Measurements from ENCODE around the gene AIMP1. TPM values are rescaled to one million over a fixed set of nuclear protein-coding genes. Genes with fewer than 3 reads are reported as not detected.
A peak's percentile ranks its signal among the peaks of the same experiment; 100 is the strongest.

Gene AIMP1
- total and polyA plus RNA-seq, 8 donors, result 12.1 to 26.4 (median 19.9) TPM

DNA sequence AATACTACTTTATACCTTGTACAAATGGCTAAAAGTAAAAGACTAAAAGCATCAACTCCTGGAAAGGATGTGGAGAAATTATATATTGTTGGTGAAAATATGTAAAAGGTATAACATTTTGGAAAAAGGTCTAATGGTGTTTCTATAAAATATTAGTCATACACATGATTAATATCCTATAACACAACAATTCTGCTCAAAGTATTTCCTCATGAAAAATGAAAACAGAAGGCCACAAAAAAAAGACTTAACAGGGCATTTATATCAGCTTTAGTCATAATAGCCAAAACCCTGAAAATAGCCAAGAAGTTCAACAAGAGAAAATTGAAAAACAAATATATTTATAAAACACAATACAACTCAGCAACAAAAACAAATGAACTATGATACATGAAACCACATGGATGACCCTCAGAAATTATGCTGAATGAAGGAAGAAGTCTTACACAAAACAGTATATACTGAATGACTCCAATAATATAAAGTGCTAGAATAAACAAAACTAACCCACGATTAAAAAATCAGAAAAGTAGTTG lies 39.1 kb upstream of the AIMP1 start:
- peak; percentile 20 for FAIRE-seq
- ATAC-seq, result no peak
- DNase-seq, result no peak
- Histone ChIP-seq H3K9me3 (no peaks in the 10 kb centered on the region), H3K4me1 (no peaks in the 10 kb centered on the region), H3K36me3 (no peaks in the 10 kb centered on the region), H3K27me3 (no peaks in the 10 kb centered on the region), H3K27ac (no peak overlapping the region), H3K4me3 (no peak overlapping the region)
- TF ChIP-seq, protein P1, sequence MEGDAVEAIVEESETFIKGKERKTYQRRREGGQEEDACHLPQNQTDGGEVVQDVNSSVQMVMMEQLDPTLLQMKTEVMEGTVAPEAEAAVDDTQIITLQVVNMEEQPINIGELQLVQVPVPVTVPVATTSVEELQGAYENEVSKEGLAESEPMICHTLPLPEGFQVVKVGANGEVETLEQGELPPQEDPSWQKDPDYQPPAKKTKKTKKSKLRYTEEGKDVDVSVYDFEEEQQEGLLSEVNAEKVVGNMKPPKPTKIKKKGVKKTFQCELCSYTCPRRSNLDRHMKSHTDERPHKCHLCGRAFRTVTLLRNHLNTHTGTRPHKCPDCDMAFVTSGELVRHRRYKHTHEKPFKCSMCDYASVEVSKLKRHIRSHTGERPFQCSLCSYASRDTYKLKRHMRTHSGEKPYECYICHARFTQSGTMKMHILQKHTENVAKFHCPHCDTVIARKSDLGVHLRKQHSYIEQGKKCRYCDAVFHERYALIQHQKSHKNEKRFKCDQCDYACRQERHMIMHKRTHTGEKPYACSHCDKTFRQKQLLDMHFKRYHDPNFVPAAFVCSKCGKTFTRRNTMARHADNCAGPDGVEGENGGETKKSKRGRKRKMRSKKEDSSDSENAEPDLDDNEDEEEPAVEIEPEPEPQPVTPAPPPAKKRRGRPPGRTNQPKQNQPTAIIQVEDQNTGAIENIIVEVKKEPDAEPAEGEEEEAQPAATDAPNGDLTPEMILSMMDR (IDR thresholded peaks at IDR 0.05), result no peak
- intact Hi-C loops (cut with DNase I), result no loop called here
- 61 to 83% methylated on average over 1 of the region's 1 CpG for WGBS, 2 donors

DNA sequence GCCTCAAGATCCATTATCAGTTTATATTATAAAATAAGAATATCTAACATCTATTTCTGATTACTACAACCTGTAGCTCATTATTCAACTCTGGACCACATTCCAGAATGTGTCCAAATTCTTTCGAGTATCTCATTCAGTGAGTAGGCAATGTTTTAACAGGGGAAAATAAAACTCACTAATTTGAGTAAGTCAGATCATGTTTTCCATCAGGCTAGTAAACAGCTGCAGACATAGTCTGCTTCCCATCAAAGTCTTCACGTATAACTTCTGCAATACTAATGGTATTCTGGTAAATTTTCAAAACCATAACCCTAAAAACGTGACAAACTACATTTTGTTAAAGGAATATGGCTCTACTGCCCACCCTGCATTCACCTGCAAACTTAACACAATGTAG lies 32.1 kb upstream of the AIMP1 start:
- WGBS, 2 donors, result 68 to 73% methylated on average over 3 of the region's 3 CpGs
- intact Hi-C loops (cut with DNase I), result no loop called here
- ATAC-seq (no peak), DNase-seq (no peak), FAIRE-seq (no peak)
- H3K4me3 ChIP-seq, result no peak overlapping the region
- TF ChIP-seq, protein P1 (IDR thresholded peaks at IDR 0.05), result no peak
- H3K36me3 ChIP-seq, result no peaks in the 10 kb centered on the region
- peaks cover 0 to 7% (median 0%) of the 10 kb centered on the region in 3 donors for H3K4me1 ChIP-seq
- no peaks in the 10 kb centered on the region for H3K9me3 ChIP-seq
- H3K27ac ChIP-seq, result no peak overlapping the region
- no peaks in the 10 kb centered on the region for H3K27me3 ChIP-seq

DNA sequence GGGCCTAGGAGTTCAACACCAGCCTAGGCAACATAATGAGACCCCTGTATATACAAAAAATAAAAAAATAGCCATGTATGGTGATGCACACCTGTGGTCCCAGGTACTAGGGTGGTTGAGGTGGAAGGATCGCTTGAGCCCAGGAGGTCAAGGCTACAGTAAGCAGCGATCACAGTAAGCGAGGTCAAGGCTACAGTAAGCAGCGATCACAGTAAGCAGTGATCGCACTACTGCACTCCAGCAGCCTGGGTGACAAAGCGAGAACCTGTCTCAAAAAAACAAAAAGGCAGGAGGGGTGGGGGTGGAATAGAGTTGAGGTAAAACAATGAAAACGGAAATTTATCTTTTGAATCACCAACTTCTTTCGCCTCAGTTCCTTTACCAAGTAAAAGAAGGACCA lies 29.7 kb upstream of the AIMP1 start:
- FAIRE-seq (no peak), ATAC-seq (no peak), DNase-seq (no peak)
- TF ChIP-seq, protein P1 (IDR thresholded peaks at IDR 0.05), result no peak
- H3K4me3 ChIP-seq, result no peak overlapping the region
- H3K27ac ChIP-seq, result no peak overlapping the region
- H3K36me3 ChIP-seq, result no peaks in the 10 kb centered on the region
- 96 to 97% methylated on average over 8 of the region's 8 CpGs for WGBS, 2 donors
- H3K9me3 ChIP-seq, result no peaks in the 10 kb centered on the region
- H3K4me1 ChIP-seq, result peaks cover 0 to 7% (median 0%) of the 10 kb centered on the region in 3 donors
- intact Hi-C loops (cut with DNase I), result no loop called here
- no peaks in the 10 kb centered on the region for H3K27me3 ChIP-seq

DNA sequence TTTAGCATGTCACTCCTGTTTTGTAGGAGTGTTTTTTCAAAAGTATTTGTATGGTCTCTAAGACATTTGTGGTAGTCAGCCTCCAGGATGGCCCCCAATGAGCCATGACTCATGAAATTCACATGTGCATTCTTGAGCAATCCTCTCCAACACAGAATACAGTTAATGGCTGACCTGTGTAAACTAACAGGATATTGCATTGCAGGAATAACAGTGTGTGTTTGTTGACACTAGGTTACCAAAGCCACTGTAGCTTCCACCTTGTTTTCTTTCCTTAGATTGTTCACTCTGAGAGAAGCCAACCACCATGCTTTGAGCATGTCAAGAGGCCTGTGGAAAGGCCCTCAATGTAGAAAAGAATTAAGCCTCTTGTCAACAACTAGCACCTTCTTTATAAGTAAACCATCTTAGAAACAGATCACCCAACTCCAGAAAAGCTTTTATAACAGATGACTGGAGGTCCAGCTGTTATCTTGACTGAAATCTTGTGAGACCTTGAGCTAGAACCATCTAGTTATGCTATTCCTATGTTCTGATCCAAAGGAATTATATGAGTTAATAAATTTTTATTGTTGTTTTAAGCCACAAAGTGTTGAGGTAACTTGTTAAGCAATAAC lies 28.9 kb upstream of the AIMP1 start:
- intact Hi-C loops (cut with DNase I), result no loop called here
- H3K27ac ChIP-seq, result no peak overlapping the region

DNA sequence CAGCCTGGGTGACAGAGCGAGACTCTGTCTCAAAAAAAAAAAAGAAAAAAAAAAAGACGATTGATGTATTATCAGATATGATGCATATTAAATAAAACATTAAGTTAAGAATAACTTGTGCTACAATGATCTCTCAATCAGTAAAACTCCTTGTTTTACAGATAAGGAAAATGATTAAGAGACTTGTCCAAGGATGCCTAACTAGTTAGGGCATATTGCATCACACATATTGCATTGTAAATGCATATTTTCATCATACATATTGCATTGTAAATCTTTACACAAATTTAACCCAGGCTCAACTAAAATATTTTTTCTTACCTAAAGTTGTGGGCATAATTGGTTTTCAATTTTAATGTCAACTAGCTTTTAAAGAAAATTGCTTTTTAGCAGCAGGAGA lies 26.6 kb upstream of the AIMP1 start:
- Histone ChIP-seq H3K27me3 (no peaks in the 10 kb centered on the region), H3K36me3 (peaks cover 0 to 8% (median 0%) of the 10 kb centered on the region in 3 donors), H3K4me1 (peaks cover 0 to 7% (median 0%) of the 10 kb centered on the region in 3 donors), H3K9me3 (no peaks in the 10 kb centered on the region), H3K27ac (no peak overlapping the region), H3K4me3 (no peak overlapping the region)
- FAIRE-seq (no peak), DNase-seq (no peak), ATAC-seq (no peak)
- TF ChIP-seq, protein P1 (IDR thresholded peaks at IDR 0.05), result no peak
- WGBS, 2 donors, result 78 to 84% methylated on average over 2 of the region's 2 CpGs
- intact Hi-C loops (cut with DNase I), result no loop called here

More for the DNA sequence above, 28.9 kb upstream of the AIMP1 start:
- TF ChIP-seq, protein P1 (IDR thresholded peaks at IDR 0.05), result no peak
- FAIRE-seq, result no peak
- DNase-seq, result no peak
- H3K4me3 ChIP-seq, result no peak overlapping the region
- H3K4me1 ChIP-seq, result peaks cover 0 to 7% (median 0%) of the 10 kb centered on the region in 3 donors
- H3K27me3 ChIP-seq, result no peaks in the 10 kb centered on the region
- H3K36me3 ChIP-seq, result no peaks in the 10 kb centered on the region
- peak in 3 of 4 donors; percentile 56 to 75 (median 59) for ATAC-seq
- no peaks in the 10 kb centered on the region for H3K9me3 ChIP-seq

Data from pancreas (tissue), 10 donors.